GM18870 (cell line): ENCODE data around the gene ORM1.
A peak's percentile ranks its signal among the peaks of the same experiment; 100 is the strongest.

Experiments used
- ATAC-seq: cut with Tn5 transposase; IDR thresholded peaks from one replicate; pipeline ENCODE4 v1.9.1; 2021; ENCODE audit warnings: moderate library complexity; ENCODE audit not compliant: unreplicated experiment

The ORM1 gene

GRCh38 chr9:114341152-114341830, 18.4 kb downstream of the ORM1 start:
- ATAC-seq: no peak

- no peak for ATAC-seq
Observed at GRCh38 chr9:114341991-114342390, 19.1 kb downstream of the ORM1 start.

- no peak for ATAC-seq
Observed at GRCh38 chr9:114342755-114343440, 20.0 kb downstream of the ORM1 start.

- no peak for ATAC-seq
Observed at GRCh38 chr9:114343471-114344187, 20.7 kb downstream of the ORM1 start.

- ATAC-seq: no peak
Observed at GRCh38 chr9:114344188-114344566, 21.3 kb downstream of the ORM1 start.

- no peak for ATAC-seq
Observed at GRCh38 chr9:114344692-114345091, 21.8 kb downstream of the ORM1 start.

GRCh38 chr9:114345493-114346065, 22.7 kb downstream of the ORM1 start:
- no peak for ATAC-seq

- no peak for ATAC-seq
Observed at GRCh38 chr9:114346146-114346545, 23.2 kb downstream of the ORM1 start.

- no peak for ATAC-seq
Observed at GRCh38 chr9:114347675-114348074, 24.8 kb downstream of the ORM1 start.

GRCh38 chr9:114348261-114348905, 25.5 kb downstream of the ORM1 start:
- ATAC-seq: no peak

GRCh38 chr9:114348906-114349482, 26.1 kb downstream of the ORM1 start:
- ATAC-seq: peak; percentile 91

- no peak for ATAC-seq
Observed at GRCh38 chr9:114349713-114350480, 27.0 kb downstream of the ORM1 start.

GRCh38 chr9:114350636-114351401, 27.9 kb downstream of the ORM1 start:
- ATAC-seq: no peak

GRCh38 chr9:114351932-114352331, 29.0 kb downstream of the ORM1 start:
- ATAC-seq: no peak

- ATAC-seq: no peak
Observed at GRCh38 chr9:114355821-114356220, 32.9 kb downstream of the ORM1 start.

GRCh38 chr9:114356792-114357191, 33.9 kb downstream of the ORM1 start:
- no peak for ATAC-seq

- ATAC-seq: no peak
Observed at GRCh38 chr9:114357360-114357759, 34.5 kb downstream of the ORM1 start.

- ATAC-seq: no peak
Observed at GRCh38 chr9:114357911-114358328, 35.0 kb downstream of the ORM1 start.

GRCh38 chr9:114359801-114360200, 36.9 kb downstream of the ORM1 start:
- no peak for ATAC-seq
